ENCODE measurements around the gene OVCA2. TPM values are rescaled to one million over a fixed set of nuclear protein-coding genes. Genes with fewer than 3 reads are reported as not detected.

Gene OVCA2
- total RNA-seq, 1 experiment from 2014 or later = 24.6 TPM

DNA sequence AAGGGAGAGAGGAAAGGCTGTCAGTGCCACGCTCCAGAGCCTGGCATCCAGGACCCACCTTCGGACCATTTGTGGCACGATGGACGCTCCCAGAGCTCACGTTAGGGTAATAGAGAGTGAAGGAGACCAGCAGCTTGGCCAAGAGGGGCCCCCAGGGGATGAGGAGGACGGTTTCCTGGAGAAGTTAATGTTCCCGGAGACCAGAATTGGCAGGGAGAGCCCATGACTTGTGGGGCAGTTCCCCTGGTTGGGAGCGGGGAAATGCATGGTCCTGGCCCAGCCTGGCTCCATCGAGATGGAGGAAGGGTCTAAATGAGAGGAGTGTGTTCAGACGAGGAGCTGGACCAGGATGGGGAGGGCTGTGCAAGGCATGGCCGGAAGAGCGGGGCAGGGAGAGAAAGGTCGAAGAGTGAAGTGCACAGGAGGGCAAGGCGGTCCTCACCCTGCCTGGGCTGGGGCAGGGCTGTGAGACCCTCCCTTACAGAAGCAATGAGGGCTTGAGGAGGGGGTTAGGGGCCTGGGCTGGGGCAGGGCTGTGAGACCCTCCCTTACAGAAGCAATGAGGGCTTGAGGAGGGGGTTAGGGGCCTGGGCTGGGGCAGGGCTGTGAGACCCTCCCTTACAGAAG, 10.2 kb downstream of the OVCA2 start:
- no peak overlapping the region for H3K27ac Mint-ChIP-seq
- no peaks in the 10 kb centered on the region for H3K4me1 ChIP-seq (ENCODE audit: insufficient read depth, low read length)
- H3K9me3 Mint-ChIP-seq = no peaks in the 10 kb centered on the region
- no peaks in the 10 kb centered on the region; a peak in 2 of 7 replicates for H3K36me3 Mint-ChIP-seq (ENCODE audit: insufficient read depth in 1 of 3, low read depth in 3 of 3)
- H3K14ac ChIP-seq (ENCODE audit: insufficient read depth, low read length) = no peak overlapping the region
- no peak overlapping the region for H3K56ac ChIP-seq (ENCODE audit: insufficient read length, low read depth, low read length)
- peaks cover 8 to 11% of the 10 kb centered on the region in 2 experiments; a peak in 3 of 4 replicates for H3K4me1 Mint-ChIP-seq
- H4K91ac ChIP-seq (ENCODE audit: insufficient read length, low read depth, low read length) = no peak overlapping the region
- H3K27me3 ChIP-seq (ENCODE audit: insufficient read depth, low read length) = peaks cover 58% of the 10 kb centered on the region
- peaks cover 6% of the 10 kb centered on the region for H3K23me2 ChIP-seq (ENCODE audit: insufficient read length, low read depth, low read length, poor library complexity, severe bottlenecking)
- H3K27ac ChIP-seq (ENCODE audit: insufficient read length, low read depth, low read length) = no peak overlapping the region
- H3K18ac ChIP-seq (ENCODE audit: insufficient read length, low read depth, low read length) = no peak overlapping the region
- no peak overlapping the region for H4K5ac ChIP-seq (ENCODE audit: insufficient read length, low read depth, low read length)
- H3K23ac ChIP-seq (ENCODE audit: insufficient read length, low read depth, low read length) = no peak overlapping the region
- no peak overlapping the region for H4K8ac ChIP-seq (replicated peaks; ENCODE audit: insufficient read length, low read depth, low read length)
- H3T11ph ChIP-seq (ENCODE audit: low read length) = no peak overlapping the region
- H3K79me1 ChIP-seq (ENCODE audit: insufficient read depth, low read depth, low read length, poor library complexity, severe bottlenecking) = no peaks in the 10 kb centered on the region
- H2BK120ac ChIP-seq (ENCODE audit: low read depth, low read length, poor library complexity, severe bottlenecking) = no peak overlapping the region
- H3K4me3 Mint-ChIP-seq = peak overlapping the region in 1 of 2 experiments; percentile 56; a peak in 3 of 5 replicates
- WGBS (ENCODE audit: extremely low coverage, insufficient read length, low lambda C conversion rate) = no CpG with 5 or more reads among the region's 14 CpGs
- TF ChIP-seq, protein P1, sequence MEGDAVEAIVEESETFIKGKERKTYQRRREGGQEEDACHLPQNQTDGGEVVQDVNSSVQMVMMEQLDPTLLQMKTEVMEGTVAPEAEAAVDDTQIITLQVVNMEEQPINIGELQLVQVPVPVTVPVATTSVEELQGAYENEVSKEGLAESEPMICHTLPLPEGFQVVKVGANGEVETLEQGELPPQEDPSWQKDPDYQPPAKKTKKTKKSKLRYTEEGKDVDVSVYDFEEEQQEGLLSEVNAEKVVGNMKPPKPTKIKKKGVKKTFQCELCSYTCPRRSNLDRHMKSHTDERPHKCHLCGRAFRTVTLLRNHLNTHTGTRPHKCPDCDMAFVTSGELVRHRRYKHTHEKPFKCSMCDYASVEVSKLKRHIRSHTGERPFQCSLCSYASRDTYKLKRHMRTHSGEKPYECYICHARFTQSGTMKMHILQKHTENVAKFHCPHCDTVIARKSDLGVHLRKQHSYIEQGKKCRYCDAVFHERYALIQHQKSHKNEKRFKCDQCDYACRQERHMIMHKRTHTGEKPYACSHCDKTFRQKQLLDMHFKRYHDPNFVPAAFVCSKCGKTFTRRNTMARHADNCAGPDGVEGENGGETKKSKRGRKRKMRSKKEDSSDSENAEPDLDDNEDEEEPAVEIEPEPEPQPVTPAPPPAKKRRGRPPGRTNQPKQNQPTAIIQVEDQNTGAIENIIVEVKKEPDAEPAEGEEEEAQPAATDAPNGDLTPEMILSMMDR (conservative IDR thresholded peaks at IDR 0.05) = no peak
- DNase-seq = no peak
- no peak overlapping the region for H2BK5ac ChIP-seq (ENCODE audit: insufficient read length, low read length)
- H3K9me3 ChIP-seq (ENCODE audit: control insufficient read depth, low read depth, low read length) = no peaks in the 10 kb centered on the region
- no peak overlapping the region for H2BK20ac ChIP-seq (ENCODE audit: low read depth, low read length, poor library complexity, severe bottlenecking)
- no peak overlapping the region for H2BK12ac ChIP-seq (ENCODE audit: insufficient read length, low read depth, low read length)
- no peak overlapping the region for H2BK15ac ChIP-seq (ENCODE audit: low read depth, low read length)
- peaks cover 69% of the 10 kb centered on the region for H3K27me3 Mint-ChIP-seq (ENCODE audit: low read depth)
- H2AFZ ChIP-seq (ENCODE audit: low read length) = no peak overlapping the region
- no peaks in the 10 kb centered on the region for H3K79me2 ChIP-seq (ENCODE audit: insufficient read depth, low read length)
- H3K4ac ChIP-seq (ENCODE audit: low read depth, low read length) = no peak overlapping the region
- peaks cover 4% of the 10 kb centered on the region for H4K20me1 ChIP-seq (ENCODE audit: control insufficient read depth, insufficient read depth, insufficient read length)
- no peak overlapping the region for H3K9ac ChIP-seq (ENCODE audit: extremely low read depth, insufficient read length, low read length)
- H2AK5ac ChIP-seq (ENCODE audit: insufficient read length, low read length) = no peak overlapping the region
- peak overlapping the region; percentile 17 for H3K4me2 ChIP-seq (ENCODE audit: insufficient read depth, insufficient read length, low read length)

Data from H9 (cell line).